ENCODE results near the gene AGAP5. TPM values are rescaled to one million over a fixed set of nuclear protein-coding genes. Genes with fewer than 3 reads are reported as not detected.

Gene AGAP5
- total and polyA plus RNA-seq, 2 of the 8 experiments (the other 6 are each of a cell fraction or from before 2014, with no cell fraction given) = 5.4 to 6.0 TPM

DNA sequence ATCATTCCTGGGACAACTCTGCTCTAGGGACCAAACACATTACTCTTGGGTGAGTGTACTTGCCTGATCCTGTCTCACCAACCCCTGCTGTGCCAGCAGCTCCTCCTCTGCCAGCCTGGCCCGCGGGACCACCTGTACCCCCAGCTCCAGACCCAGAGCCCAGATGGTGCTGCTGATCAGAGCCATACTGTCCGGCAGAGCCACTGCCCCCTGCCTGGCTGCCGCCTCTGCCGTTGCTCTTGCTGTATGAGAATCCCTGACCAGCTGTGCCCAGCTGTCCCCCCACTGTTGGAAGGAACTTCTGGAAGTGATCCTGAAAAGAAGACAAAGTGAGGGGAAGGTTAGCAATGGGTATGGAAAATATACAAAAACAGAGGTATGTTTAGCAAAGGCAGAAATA is 63.5 kb downstream of the AGAP5 start:
- peaks cover 0 to 3% (median 0%) of the 10 kb centered on the region in 4 experiments; a peak in 3 of 7 replicates for H3K4me1 ChIP-seq (replicated peaks in 1 of 4; ENCODE audit: control insufficient read depth in 3 of 4, insufficient read depth in 4 of 4, low read length in 3 of 4)
- no peak overlapping the region for H3K9ac ChIP-seq (replicated peaks in 1 of 4; ENCODE audit: extremely low read depth in 1 of 4, low read depth in 3 of 4, low read length in 3 of 4)
- no peak overlapping the region for H2AFZ ChIP-seq (ENCODE audit: low read length)
- 97% methylated on average over 5 of the region's 5 CpGs; no CpG with 5 or more reads in 1 of the 2 experiments for WGBS, 2 experiments (ENCODE audit: extremely low coverage in 1 of 2, insufficient coverage in 1 of 2, insufficient read length in 1 of 2, insufficient replicate concordance in 2 of 2, low coverage in 1 of 2, low lambda C conversion rate in 2 of 2, missing lambda C conversion rate in 1 of 2)
- ChIA-PET CTCF (ENCODE audit: partially characterized antibody) (interaction anchor here (1.1 to 3.6 kb wide), 3 partner anchors 9 to 104 kb away, joined by 3 to 24 read pairs (median 4); no protein-coding TSS in a partner anchor), POLR2A (ENCODE audit: partially characterized antibody) (interaction anchor here (1.1 kb wide), 1 partner anchor 269 kb away, joined by 3 read pairs; no protein-coding TSS in a partner anchor)
- H3K23me2 ChIP-seq (ENCODE audit: low read depth, low read length) = no peaks in the 10 kb centered on the region
- H2BK120ac ChIP-seq (replicated peaks; ENCODE audit: low read depth, low read length) = no peak overlapping the region
- no peak overlapping the region for H4K5ac ChIP-seq (ENCODE audit: insufficient read length, low read depth, low read length)
- no peak overlapping the region for H3K23ac ChIP-seq (ENCODE audit: insufficient read length)
- H3K56ac ChIP-seq (replicated peaks; ENCODE audit: insufficient read length, low read depth, low read length) = no peak overlapping the region
- FAIRE-seq = no peak
- H2BK12ac ChIP-seq (ENCODE audit: low read depth, low read length) = no peak overlapping the region
- no peak overlapping the region for H3K4me2 ChIP-seq (ENCODE audit: insufficient read depth in 1 of 2, low read depth in 2 of 2, low read length in 2 of 2)
- no peak overlapping the region for H3K27ac ChIP-seq (ENCODE audit: low read depth, low read length)
- no peak overlapping the region for H3K14ac ChIP-seq (ENCODE audit: insufficient read length)
- H2BK15ac ChIP-seq (ENCODE audit: low read length) = no peak overlapping the region
- DNase-seq (ENCODE audit: low read depth in 1 of 2, low spot score in 2 of 2) = no peak
- no peak overlapping the region for H2BK5ac ChIP-seq (ENCODE audit: low read depth, low read length)
- H4K20me1 ChIP-seq (replicated peaks in 1 of 2; ENCODE audit: control insufficient read depth in 1 of 2, insufficient read depth in 2 of 2, low read length in 2 of 2) = no peaks in the 10 kb centered on the region
- no peaks in the 10 kb centered on the region for H3K9me3 ChIP-seq (ENCODE audit: insufficient read depth in 2 of 2, low read depth in 1 of 2, low read length in 1 of 2)
- no peak overlapping the region for H2BK20ac ChIP-seq (ENCODE audit: low read length)
- no peak overlapping the region for H4K8ac ChIP-seq (ENCODE audit: extremely low read depth, insufficient read depth, low read length)
- no peaks in the 10 kb centered on the region for H3K36me3 ChIP-seq (ENCODE audit: control insufficient read depth in 2 of 4, insufficient read depth in 4 of 4, low read length in 3 of 4)
- no peak overlapping the region for H3K4ac ChIP-seq (replicated peaks; ENCODE audit: insufficient read length, low read depth, low read length)
- no peak overlapping the region for H4K91ac ChIP-seq (replicated peaks; ENCODE audit: insufficient read length, low read length)
- no peak overlapping the region for H2AK5ac ChIP-seq (ENCODE audit: low read depth, low read length)
- TF ChIP-seq CHD1 (IDR thresholded peaks at IDR 0.05; ENCODE audit: low read depth, low read length) = no peak
- TF ChIP-seq RAD21 (IDR thresholded peaks at IDR 0.05 in 1 of 2, conservative IDR thresholded peaks at IDR 0.05 in 1 of 2; ENCODE audit: low read depth in 2 of 2, low read length in 2 of 2) = no peak
- no peak for TF ChIP-seq CHD2 (IDR thresholded peaks at IDR 0.05; ENCODE audit: low read length)
- TF ChIP-seq POU5F1 (IDR thresholded peaks at IDR 0.05; ENCODE audit: low read depth, low read length) = no peak
- TF ChIP-seq TBP (IDR thresholded peaks at IDR 0.05; ENCODE audit: low read depth, low read length) = no peak
- no peak for TF ChIP-seq CREB1 (IDR thresholded peaks at IDR 0.05)
- no peak for TF ChIP-seq USF2 (IDR thresholded peaks at IDR 0.05; ENCODE audit: low read length)
- no peak for TF ChIP-seq ZNF274 (IDR thresholded peaks at IDR 0.05; ENCODE audit: borderline replicate concordance, extremely low read depth, low read length)
- no peak for TF ChIP-seq CBX5 (IDR thresholded peaks at IDR 0.05; ENCODE audit: low read depth, low read length)
- no peaks in the 10 kb centered on the region for H3K79me2 ChIP-seq (ENCODE audit: control insufficient read depth in 1 of 2, insufficient read depth in 2 of 2, low read length in 2 of 2)
- no peaks in the 10 kb centered on the region for H3K27me3 ChIP-seq (replicated peaks in 1 of 4; ENCODE audit: control insufficient read depth in 3 of 4, extremely low read depth in 1 of 4, insufficient read depth in 3 of 4, low read length in 3 of 4)
- no peaks in the 10 kb centered on the region for H3K79me1 ChIP-seq (ENCODE audit: low read depth, low read length)
- no peak overlapping the region for H3K18ac ChIP-seq (ENCODE audit: extremely low read depth, low read length)
- no peak overlapping the region for H3K4me3 ChIP-seq (ENCODE audit: extremely low read depth in 1 of 4, insufficient read depth in 2 of 4, low read depth in 3 of 4, low read length in 4 of 4)
